Stimulated activated CD4-positive, alpha-beta T cell treated with anti-CD3 and anti-CD28 coated beads, Interleukin-1b, Interleukin-23, amount 100 ng/mL, for 24 hours (primary cell): ENCODE data around the gene BTBD10.

ENCODE experiments used
- DNase-seq, 4 experiments: peaks; one replicate each; pipeline ENCODE4 v3.0.0-alpha.2; 2020; ENCODE audit warnings: low read depth in 4 of 4, low spot score in 1 of 4

The BTBD10 gene

DNA sequence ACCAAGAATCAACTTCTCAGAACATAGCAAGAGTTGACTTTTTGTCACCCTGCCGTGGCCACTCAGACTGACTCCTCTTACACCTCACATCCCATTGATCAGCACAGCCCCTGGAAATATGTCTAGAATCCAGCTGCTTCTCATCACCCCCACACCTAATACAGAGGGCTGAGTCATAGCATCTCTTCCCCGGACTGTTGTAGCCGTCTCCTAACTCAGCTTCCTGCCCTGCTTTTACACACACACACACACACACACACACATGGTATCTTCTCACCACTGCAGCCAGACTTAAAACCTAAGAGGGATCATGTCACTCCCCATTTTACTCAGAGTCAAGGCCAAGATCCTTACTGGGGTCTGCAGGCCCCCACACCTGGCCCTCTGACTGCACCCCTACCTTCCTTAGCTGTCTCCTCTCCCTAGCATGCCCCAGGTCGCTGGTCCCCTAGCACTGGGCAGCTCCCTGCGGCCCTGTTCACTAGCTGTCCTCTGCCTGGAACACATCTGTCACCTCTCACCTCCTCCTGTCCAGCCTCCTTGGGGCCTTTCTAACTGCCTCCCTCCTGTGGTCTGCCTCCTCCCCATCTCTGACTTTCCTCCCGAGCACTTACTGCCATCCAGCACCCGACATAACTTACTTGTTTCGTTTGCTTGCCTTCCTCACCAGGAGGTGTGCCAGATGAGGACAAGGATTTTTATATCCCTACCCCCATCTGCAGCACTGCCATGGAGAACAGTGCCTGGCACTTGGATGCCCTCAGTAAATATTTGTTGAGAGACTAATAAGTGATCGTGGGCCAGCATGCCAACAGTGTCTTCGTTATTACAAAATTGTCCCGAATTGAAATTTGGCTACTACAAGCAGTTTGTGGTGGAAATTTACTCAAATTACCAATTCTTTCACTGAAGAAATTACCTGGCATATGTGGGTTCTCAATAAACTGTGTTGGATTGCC, 123.5 kb downstream of the BTBD10 start:
- DNase-seq = no peak

DNA sequence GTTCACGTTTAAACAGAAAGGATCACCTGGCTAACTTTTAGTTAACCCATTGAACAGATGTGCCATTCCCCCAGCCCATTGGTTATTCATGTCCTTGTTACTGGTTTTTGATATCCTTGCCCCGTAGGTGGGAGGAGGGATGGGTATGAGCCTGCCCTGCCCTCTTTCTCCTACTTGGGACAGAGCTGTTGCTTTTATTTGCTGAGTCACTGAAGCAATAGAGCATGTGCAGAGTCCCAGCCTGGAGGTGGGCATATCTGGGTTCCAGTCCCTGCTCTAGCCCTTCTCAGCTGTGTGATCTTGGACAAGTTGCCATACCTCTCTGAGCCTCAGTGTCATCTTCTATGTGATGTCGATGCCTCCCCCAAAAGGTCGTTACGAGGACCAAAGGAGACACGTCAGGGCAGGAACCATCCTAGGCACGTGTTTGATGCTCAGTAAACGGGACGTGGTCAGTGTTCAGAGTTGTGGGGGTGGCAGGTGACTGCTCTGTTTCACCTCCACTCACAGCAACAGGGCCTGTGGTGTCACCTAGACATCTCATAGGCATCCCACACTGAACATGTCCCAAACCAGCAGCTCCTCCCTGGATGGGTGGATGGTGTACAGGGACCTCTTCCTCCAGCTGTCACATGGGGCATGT, 124.5 kb downstream of the BTBD10 start:
- no peak for DNase-seq

DNA sequence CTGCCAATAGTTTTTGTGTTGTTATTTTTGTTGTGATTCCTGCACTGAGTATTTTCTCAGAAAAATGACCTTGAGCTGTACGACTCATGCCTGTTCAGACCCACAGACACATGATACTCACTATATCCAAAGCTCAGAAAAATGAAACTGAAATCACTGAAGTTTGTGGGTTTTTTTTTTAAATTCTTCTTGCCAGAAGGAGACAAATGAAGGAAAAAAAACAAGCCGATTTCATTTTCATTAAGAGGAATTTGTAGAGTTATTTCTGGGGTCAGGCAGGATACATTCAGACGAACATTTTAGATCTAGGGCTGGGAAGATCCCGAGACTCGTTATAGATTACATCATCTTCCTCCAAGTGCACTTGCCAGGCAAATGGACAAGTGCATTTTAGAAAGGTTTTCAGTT, 125.0 kb downstream of the BTBD10 start:
- DNase-seq = no peak
